Esophagus squamous epithelium (tissue), 5 donors: ENCODE data around the gene DDX19B. TPM values are rescaled to one million over a fixed set of nuclear protein-coding genes. Genes with fewer than 3 reads are reported as not detected.

Experiments
- DNase-seq: peaks from one replicate; lab custom pipeline; 2025; lab: John Stamatoyannopoulos, UW
- H3K27ac ChIP-seq, 4 donors: fragments of 200-600 bp; sonication (generic); one replicate each; pipeline ENCODE4 v1.5.1; 2016 to 2019; ENCODE audit warnings: mild to moderate bottlenecking in 1 of 4
- H3K27me3 ChIP-seq, 4 donors: fragments of 200-600 bp; sonication (generic); 1 replicate in 3 of 4; 2 replicates in 1 of 4; pipeline versions ENCODE4 v1.5.1 to v1.6.0; 2017 to 2021; ENCODE audit warnings: antibody characterized with exemption in 1 of 4
- H3K36me3 ChIP-seq, 3 donors: fragments of 200-600 bp; sonication (generic); one replicate each; pipeline ENCODE4 v1.5.1; 2016 to 2019
- H3K4me1 ChIP-seq, 3 donors: fragments of 200-600 bp; sonication (generic); one replicate each; pipeline ENCODE4 v1.5.1; 2017 to 2019
- H3K4me3 ChIP-seq, 4 donors: fragments of 200-600 bp; sonication (generic); 1 replicate in 3 of 4; 2 replicates in 1 of 4; pipeline ENCODE4 v1.5.1; 2016 to 2019; ENCODE audit warnings: mild to moderate bottlenecking in 2 of 4, moderate library complexity in 1 of 4
- H3K9me3 ChIP-seq, 3 donors: fragments of 200-600 bp; sonication (generic); one replicate each; pipeline ENCODE4 v1.5.1; 2016 to 2019
- POLR2A ChIP-seq, 4 donors: fragments of 450-650 bp; IDR thresholded peaks; one replicate each; pipeline ENCODE4 v1.6.1; 2017; ENCODE audit warnings: antibody characterized with exemption in 4 of 4, mild to moderate bottlenecking in 4 of 4, moderate library complexity in 3 of 4
- WGBS, 2 donors: methylation state at CpG; one replicate each; pipeline ENCODE4 v1.1.5; 2018; 5-methylcytosine and 5-hydroxymethylcytosine counted together
- intact Hi-C: fragments of 100-400 bp; cut with DNase I; formaldehyde crosslinking; loops from one replicate; pipeline ENCODE4 v1.15.0; 2022
- small RNA-seq, 4 donors: library from RNA; depleted of rRNA; stranded (forward); fragments of <200 nt; gene quantifications; one replicate each; pipeline ENCODE3, GENCODE V24; 2016
- total RNA-seq, 4 donors: library from RNA; depleted of rRNA; stranded (reverse); fragments of >200 nt; gene quantifications; one replicate each; pipeline ENCODE4 v1.1.0, GENCODE V29; 2016
- TF ChIP-seq, protein P1 (sequence below), 6 experiments: fragments of 450-650 bp in 4 of 6; fragments of 200-600 bp in 2 of 6; sonication (generic) in 2 of 6; IDR thresholded peaks; one replicate each; pipeline ENCODE4 v1.5.1; 2016 to 2019; ENCODE audit warnings: antibody characterized with exemption in 6 of 6, mild to moderate bottlenecking in 4 of 6, moderate library complexity in 4 of 6
- donor health status: DM: yes; HTN: yes; CAD: no.

The DDX19B gene
- total RNA-seq, 4 donors from 2014 or later, result 15.5 to 35.3 (median 24.3) TPM

DNA sequence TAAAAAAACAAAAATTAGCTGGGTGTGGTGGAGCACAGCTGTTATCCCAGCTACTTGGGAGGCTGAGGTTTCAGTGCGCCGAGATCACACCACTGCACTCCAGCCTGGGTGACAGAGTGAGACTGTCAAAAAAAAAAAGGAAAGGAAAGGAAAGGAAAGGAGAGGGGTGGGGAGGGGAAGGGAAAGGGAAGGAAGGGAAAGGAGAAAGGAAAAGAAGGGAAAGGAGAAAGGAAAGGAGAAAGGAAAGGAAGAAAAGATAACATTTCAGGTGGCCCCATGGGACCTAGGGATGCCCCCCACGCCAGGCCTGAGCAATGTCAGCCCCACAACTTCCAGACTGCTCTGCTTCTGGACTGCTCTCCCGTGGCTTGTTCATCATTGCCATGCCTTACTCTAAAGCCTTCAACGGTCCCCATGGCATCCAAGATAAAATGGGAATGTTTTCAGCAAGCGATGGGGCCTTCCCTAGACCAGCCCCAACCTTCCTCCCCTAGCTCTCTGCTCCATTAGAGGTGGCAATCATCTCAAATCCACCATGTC lies 84.5 kb downstream of the DDX19B start:
- 91 to 94% methylated on average over 6 of the region's 6 CpGs for WGBS, 2 donors
- peaks cover 16 to 32% (median 16%) of the 10 kb centered on the region in 3 donors for H3K4me1 ChIP-seq
- no peak for TF ChIP-seq POLR2A (IDR thresholded peaks at IDR 0.05)
- TF ChIP-seq, protein P1, sequence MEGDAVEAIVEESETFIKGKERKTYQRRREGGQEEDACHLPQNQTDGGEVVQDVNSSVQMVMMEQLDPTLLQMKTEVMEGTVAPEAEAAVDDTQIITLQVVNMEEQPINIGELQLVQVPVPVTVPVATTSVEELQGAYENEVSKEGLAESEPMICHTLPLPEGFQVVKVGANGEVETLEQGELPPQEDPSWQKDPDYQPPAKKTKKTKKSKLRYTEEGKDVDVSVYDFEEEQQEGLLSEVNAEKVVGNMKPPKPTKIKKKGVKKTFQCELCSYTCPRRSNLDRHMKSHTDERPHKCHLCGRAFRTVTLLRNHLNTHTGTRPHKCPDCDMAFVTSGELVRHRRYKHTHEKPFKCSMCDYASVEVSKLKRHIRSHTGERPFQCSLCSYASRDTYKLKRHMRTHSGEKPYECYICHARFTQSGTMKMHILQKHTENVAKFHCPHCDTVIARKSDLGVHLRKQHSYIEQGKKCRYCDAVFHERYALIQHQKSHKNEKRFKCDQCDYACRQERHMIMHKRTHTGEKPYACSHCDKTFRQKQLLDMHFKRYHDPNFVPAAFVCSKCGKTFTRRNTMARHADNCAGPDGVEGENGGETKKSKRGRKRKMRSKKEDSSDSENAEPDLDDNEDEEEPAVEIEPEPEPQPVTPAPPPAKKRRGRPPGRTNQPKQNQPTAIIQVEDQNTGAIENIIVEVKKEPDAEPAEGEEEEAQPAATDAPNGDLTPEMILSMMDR (IDR thresholded peaks at IDR 0.05), result no peak
- H3K27ac ChIP-seq, result no peak overlapping the region
- no peaks in the 10 kb centered on the region for H3K27me3 ChIP-seq
- peaks cover 0 to 21% (median 0%) of the 10 kb centered on the region in 3 donors for H3K36me3 ChIP-seq
- intact Hi-C loops, result no loop called here
- DNase-seq, result no peak
- H3K4me3 ChIP-seq, result no peak overlapping the region
- no peaks in the 10 kb centered on the region for H3K9me3 ChIP-seq

Small RNA genes lying within 50 kb of the gene (small RNA-seq; reads per million reads assigned to genes)
- gene RN7SL279P, result 0 reads per million in 4 donors

Other genes with a start within 250 kb of the DDX19B start
- 10 to 100 TPM in 3 of 4 donors, 1 to 10 TPM in 1; 5.0 to 24.6 (median 11.7) TPM for gene PDPR, start 184.9 kb upstream of the DDX19B start, total RNA-seq
- 1 to 10 TPM in 1 of 4 donors, under 1 TPM in 2, not detected in 1; 0.11 to 1.3 (median 0.40) TPM for gene CLEC18C, start 125.4 kb upstream of the DDX19B start, total RNA-seq
- gene EXOSC6, start 47.2 kb upstream of the DDX19B start, total RNA-seq, result 10 to 100 TPM; 11.4 to 26.1 (median 16.3) TPM
- gene AARS1, start 9.7 kb upstream of the DDX19B start, total RNA-seq, result 10 to 100 TPM; 30.3 to 50.6 (median 43.4) TPM
- gene DDX19A, start 47.7 kb downstream of the DDX19B start, total RNA-seq, result 10 to 100 TPM; 24.6 to 38.9 (median 35.9) TPM
- gene ST3GAL2, start 139.9 kb downstream of the DDX19B start, total RNA-seq, result 1 to 10 TPM in 3 of 4 donors, under 1 TPM in 1; 0.80 to 6.5 (median 3.0) TPM
- gene FCSK, start 155.4 kb downstream of the DDX19B start, total RNA-seq, result 10 to 100 TPM; 10.2 to 13.0 (median 11.0) TPM
- 10 to 100 TPM; 40.3 to 54.0 (median 47.5) TPM for gene COG4, start 224.4 kb downstream of the DDX19B start, total RNA-seq
- 100 to 1,000 TPM in 3 of 4 donors, 10 to 100 TPM in 1; 77.9 to 145 (median 134) TPM for gene SF3B3, start 224.6 kb downstream of the DDX19B start, total RNA-seq